ENCODE measurements around the gene SLC35B1. TPM values are rescaled to one million over a fixed set of nuclear protein-coding genes. Genes with fewer than 3 reads are reported as not detected.

SLC35B1 gene
- 38.1 and 51.2 TPM in 2 replicates for total RNA-seq (2014; rRNA removed; shearing (Covaris generic))
- total RNA-seq (2022), result 48.9 and 51.4 TPM in 2 replicates
- percentile 88 among the genes with signal in this experiment for Bru-seq, nascent RNA
- percentile 83 among the genes with signal in this experiment for BruChase-seq, experiment 1, labeled RNA remaining after a 6-hour chase
- BruChase-seq, experiment 2, labeled RNA remaining after a 2-hour chase, result percentile 82 among the genes with signal in this experiment
- long read RNA-seq, transcript SLC35B1-209 (9 exons, 1,320 nt), result minor isoform, 10 of 34 reads
- long read RNA-seq, transcript SLC35B1-220 (9 exons, 1,611 nt), result major isoform, 11 of 34 reads
- long read RNA-seq, partial matches to known transcripts, result 1 of 34 reads
- long read RNA-seq, other reads (novel, unspliced or antisense), result 12 of 34 reads

GRCh38 chr17:49707608-49708514, at the start of gene SLC35B1:
Gene SLC35B1, minus strand, starts transcription at chr17:49707964. Its CDS starts 131 bp downstream, at chr17:49707833.
- Histone ChIP-seq H3K9me2 (ENCODE audit: insufficient read depth, low read length) (no peaks in the 10 kb centered on the region), H3K4me1 (ENCODE audit: insufficient read depth, low read length, poor library complexity, severe bottlenecking) (peaks cover 19% of the 10 kb centered on the region), H2AFZ (ENCODE audit: low read length) (peak within 1 kb of the TSS; percentile 10; the same call in 1 of the 2 replicates), H3K27ac (ENCODE audit: low read depth, low read length, poor library complexity, severe bottlenecking) (peak within 1 kb of the TSS; percentile 53), H3K79me2 (ENCODE audit: insufficient read depth, low read depth, low read length) (peaks cover 15% of the 10 kb centered on the region; the same call in 1 of the 2 replicates), H3K36me3 (ENCODE audit: insufficient read depth, low read length) (peaks cover 60% of the 10 kb centered on the region), H3K4me2 (ENCODE audit: low read length) (peak within 1 kb of the TSS; percentile 96), H3K4me3 (ENCODE audit: low read depth, low read length, poor library complexity, severe bottlenecking) (peak within 1 kb of the TSS; percentile 96), H3K9me3 (ENCODE audit: low read length) (no peaks in the 10 kb centered on the region), H4K20me1 (ENCODE audit: insufficient read depth, low read length) (no peaks in the 10 kb centered on the region)
- POLR2A ChIA-PET, result interaction anchor here (0.6 to 3.1 kb wide), 8 partner anchors 10 to 444 kb away, joined by 3 to 11 read pairs (median 3); no protein-coding TSS in a partner anchor
- CTCF ChIA-PET (ENCODE audit: unreplicated experiment), result interaction anchor here (1.0 to 1.4 kb wide), 2 partner anchors 12 to 39 kb away, joined by 3 read pairs; no protein-coding TSS in a partner anchor
- TF ChIP-seq CTCF (conservative IDR thresholded peaks at IDR 0.05; ENCODE audit: low read length), result peak; percentile 97
- no peak for TF ChIP-seq EZH2phosphoT487 (IDR thresholded peaks at IDR 0.05; ENCODE audit: borderline replicate concordance, low read depth, low read length)
- intact Hi-C loops (cut with micrococcal nuclease; ENCODE audit: unreplicated experiment), result loop anchor here (1.0 to 10.0 kb wide), 6 partner anchors 38 to 293 kb away; partner anchors contain the start of genes DLX3, KAT7 and PHB1
- peak; percentile 99 for DNase-seq (ENCODE audit: low spot score)
- no TSS peak for BruUV-seq (replicated peaks)

- H2AFZ ChIP-seq (ENCODE audit: low read length), result no peak overlapping the region
- no peak overlapping the region for H3K27ac ChIP-seq (ENCODE audit: low read depth, low read length, poor library complexity, severe bottlenecking)
- intact Hi-C loops (cut with micrococcal nuclease; ENCODE audit: unreplicated experiment), result no loop called here
- no peak for DNase-seq (ENCODE audit: low spot score)
- no peak overlapping the region for H3K4me3 ChIP-seq (ENCODE audit: low read depth, low read length, poor library complexity, severe bottlenecking)
- BruUV-seq (replicated peaks), result no TSS peak
- peaks cover 79% of the 10 kb centered on the region for H3K4me1 ChIP-seq (ENCODE audit: insufficient read depth, low read length, poor library complexity, severe bottlenecking)
- no peak overlapping the region for H3K4me2 ChIP-seq (ENCODE audit: low read length)
- POLR2A ChIA-PET, result interaction anchor here (0.7 to 9.3 kb wide), 4 partner anchors 9 to 40 kb away, joined by 3 to 124 read pairs (median 4); no protein-coding TSS in a partner anchor
- H4K20me1 ChIP-seq (ENCODE audit: insufficient read depth, low read length), result peaks cover 8% of the 10 kb centered on the region; the same call in 1 of the 2 replicates
- TF ChIP-seq CTCF (conservative IDR thresholded peaks at IDR 0.05; ENCODE audit: low read length) (no peak), EZH2phosphoT487 (IDR thresholded peaks at IDR 0.05; ENCODE audit: borderline replicate concordance, low read depth, low read length) (no peak)
- CTCF ChIA-PET (ENCODE audit: unreplicated experiment), result interaction anchor here (0.5 kb wide), 1 partner anchor 61 kb away, joined by 4 read pairs; no protein-coding TSS in a partner anchor
- peaks cover 96% of the 10 kb centered on the region for H3K79me2 ChIP-seq (ENCODE audit: insufficient read depth, low read depth, low read length)
- H3K9me2 ChIP-seq (ENCODE audit: insufficient read depth, low read length), result no peaks in the 10 kb centered on the region
- H3K9me3 ChIP-seq (ENCODE audit: low read length), result no peaks in the 10 kb centered on the region
- peaks cover 54% of the 10 kb centered on the region for H3K36me3 ChIP-seq (ENCODE audit: insufficient read depth, low read length)
These were observed 49.5 kb upstream of the SLC35B1 start for GRCh38 chr17:49757151-49757777.

All from OCI-LY7 (cell line).